ENCODE data around the gene NFIX.

The NFIX gene

DNA sequence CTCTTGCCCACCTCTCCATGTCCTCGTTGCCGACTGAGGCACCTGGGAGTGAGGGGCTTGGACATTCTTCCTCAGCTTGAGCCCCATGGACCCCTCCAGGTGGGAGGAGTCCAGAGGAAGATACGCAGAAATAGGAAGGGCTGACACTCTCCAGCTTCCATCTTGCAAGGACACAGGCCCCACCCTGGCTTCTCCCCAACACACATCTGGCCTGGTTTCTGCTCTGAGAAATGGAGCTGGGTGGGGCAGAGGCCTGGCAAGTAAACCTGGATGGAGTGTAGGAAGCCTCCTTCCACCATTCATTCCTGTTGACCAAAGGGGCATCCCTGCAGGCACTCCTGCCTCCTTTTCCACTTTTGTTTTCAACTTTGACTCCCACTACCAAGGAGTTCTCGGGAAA lies 50.5 kb downstream of the NFIX start:
- no peak for DNase-seq (ENCODE audit: low read depth in 1 of 2, low spot score in 1 of 2)
- in situ Hi-C loops (cut with HindIII; ENCODE audit: low pct_unique_long_range_greater_than_20kb, low sequenced_read_pairs): no loop called here
- no peak for TF ChIP-seq JUND (IDR thresholded peaks at IDR 0.05; ENCODE audit: low read depth)

GRCh38 chr19:13047374-13047773 lies 52.1 kb downstream of the NFIX start:
- no peak for DNase-seq (ENCODE audit: low read depth in 1 of 2, low spot score in 1 of 2)
- in situ Hi-C loops (cut with HindIII; ENCODE audit: low pct_unique_long_range_greater_than_20kb, low sequenced_read_pairs): no loop called here
- no peak for TF ChIP-seq JUND (IDR thresholded peaks at IDR 0.05; ENCODE audit: low read depth)

DNA sequence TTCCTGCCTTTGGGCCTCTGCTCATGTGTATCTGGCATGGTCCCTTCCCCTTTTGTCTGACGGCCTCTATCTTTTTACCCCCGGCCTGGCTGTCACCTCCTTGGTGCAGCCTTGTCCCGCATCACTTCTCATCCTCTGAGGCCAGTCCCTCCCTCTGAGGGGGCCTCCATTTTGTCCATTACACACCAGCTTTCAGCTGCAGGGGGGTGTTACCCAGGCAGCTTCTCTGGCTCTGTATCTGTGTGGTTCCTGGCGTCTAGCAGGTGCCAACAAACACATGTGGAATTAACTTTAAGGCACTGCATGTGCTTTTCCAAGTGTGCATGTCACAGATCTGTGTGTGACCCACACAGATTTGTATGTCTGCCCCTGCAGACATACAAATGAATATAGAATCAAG lies 55.0 kb downstream of the NFIX start:
- DNase-seq (ENCODE audit: low read depth in 1 of 2, low spot score in 1 of 2): no peak
- TF ChIP-seq JUND (IDR thresholded peaks at IDR 0.05; ENCODE audit: low read depth): no peak
- in situ Hi-C loops (cut with HindIII; ENCODE audit: low pct_unique_long_range_greater_than_20kb, low sequenced_read_pairs): no loop called here

DNA sequence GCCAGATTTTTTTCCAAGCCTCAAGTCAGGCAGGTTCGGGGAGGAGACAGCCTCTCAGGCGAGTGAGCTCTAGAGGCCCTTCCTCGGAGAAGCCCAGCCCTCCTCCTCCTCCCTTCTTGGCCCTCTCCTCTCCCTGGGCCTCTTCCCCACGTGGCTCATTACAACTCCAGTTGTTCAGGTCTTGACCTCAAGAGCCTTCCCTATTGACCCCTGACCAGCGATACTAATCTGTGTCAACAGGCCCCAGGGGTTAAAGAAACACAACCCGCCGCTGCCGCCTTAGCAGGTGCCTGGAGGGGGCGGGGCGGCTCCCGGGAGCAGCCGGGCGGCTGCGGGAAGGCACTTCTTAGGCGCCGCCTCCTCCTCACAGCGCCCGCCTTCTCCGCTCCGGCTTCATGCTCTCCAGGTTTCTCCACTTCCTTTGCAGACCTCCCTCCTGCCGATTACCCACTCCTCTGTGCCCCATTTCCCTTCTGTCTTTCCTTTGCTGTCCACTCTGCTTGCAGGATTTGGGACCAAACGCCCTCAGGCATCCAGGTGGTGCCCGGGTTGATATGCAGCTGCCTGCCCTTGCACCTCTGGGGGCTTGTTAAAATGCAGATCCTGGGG lies 56.4 kb downstream of the NFIX start:
- in situ Hi-C loops (cut with HindIII; ENCODE audit: low pct_unique_long_range_greater_than_20kb, low sequenced_read_pairs): no loop called here
- TF ChIP-seq JUND (IDR thresholded peaks at IDR 0.05; ENCODE audit: low read depth): no peak

GRCh38 chr19:13052447-13053175 lies 57.3 kb downstream of the NFIX start:
- DNase-seq (ENCODE audit: low read depth in 1 of 2, low spot score in 1 of 2): no peak
- TF ChIP-seq JUND (IDR thresholded peaks at IDR 0.05; ENCODE audit: low read depth): no peak
- in situ Hi-C loops (cut with HindIII; ENCODE audit: low pct_unique_long_range_greater_than_20kb, low sequenced_read_pairs): no loop called here

More for the DNA sequence above, 56.4 kb downstream of the NFIX start:
- DNase-seq (ENCODE audit: low read depth in 1 of 2, low spot score in 1 of 2): peak; percentile 47 to 86

- no peak for TF ChIP-seq JUND (IDR thresholded peaks at IDR 0.05; ENCODE audit: low read depth)
- in situ Hi-C loops (cut with HindIII; ENCODE audit: low pct_unique_long_range_greater_than_20kb, low sequenced_read_pairs): no loop called here
- DNase-seq (ENCODE audit: low read depth in 1 of 2, low spot score in 1 of 2): no peak
Observed at GRCh38 chr19:13053238-13053637, 58.0 kb downstream of the NFIX start.

GRCh38 chr19:13053761-13054625 lies 58.7 kb downstream of the NFIX start:
- no peak for TF ChIP-seq JUND (IDR thresholded peaks at IDR 0.05; ENCODE audit: low read depth)
- in situ Hi-C loops (cut with HindIII; ENCODE audit: low pct_unique_long_range_greater_than_20kb, low sequenced_read_pairs): no loop called here
- DNase-seq (ENCODE audit: low read depth in 1 of 2, low spot score in 1 of 2): peak; percentile 46 to 76

DNA sequence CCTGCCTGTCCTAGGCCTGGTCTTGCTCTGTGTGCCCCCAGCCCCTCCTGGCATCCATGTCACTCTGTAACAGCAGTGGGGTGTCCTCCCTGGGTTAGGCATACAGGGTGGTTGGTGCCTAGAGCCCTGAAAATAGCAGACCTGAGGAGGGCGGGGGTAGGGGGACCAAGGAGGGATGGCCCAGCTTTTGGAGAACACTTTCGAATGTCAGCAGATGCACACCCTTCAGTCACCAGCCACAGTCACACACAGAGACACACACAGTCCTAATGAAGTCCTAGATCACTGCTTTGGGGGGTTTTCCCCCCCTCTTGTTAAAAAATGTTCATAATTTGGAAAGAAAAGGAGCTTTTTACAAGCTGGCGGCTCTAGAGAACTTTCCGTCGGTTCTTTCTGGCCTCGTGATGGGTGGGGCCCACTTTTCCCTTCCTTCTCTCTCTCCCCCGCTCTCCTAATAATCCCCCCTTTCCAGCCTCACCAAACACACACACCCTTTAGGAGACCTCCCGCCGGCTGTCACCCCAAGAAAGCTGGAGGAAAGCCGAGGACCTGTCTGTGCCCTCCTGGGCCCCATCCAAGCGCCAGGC lies 59.4 kb downstream of the NFIX start:
- in situ Hi-C loops (cut with HindIII; ENCODE audit: low pct_unique_long_range_greater_than_20kb, low sequenced_read_pairs): no loop called here
- DNase-seq (ENCODE audit: low read depth in 1 of 2, low spot score in 1 of 2): no peak
- no peak for TF ChIP-seq JUND (IDR thresholded peaks at IDR 0.05; ENCODE audit: low read depth)

DNA sequence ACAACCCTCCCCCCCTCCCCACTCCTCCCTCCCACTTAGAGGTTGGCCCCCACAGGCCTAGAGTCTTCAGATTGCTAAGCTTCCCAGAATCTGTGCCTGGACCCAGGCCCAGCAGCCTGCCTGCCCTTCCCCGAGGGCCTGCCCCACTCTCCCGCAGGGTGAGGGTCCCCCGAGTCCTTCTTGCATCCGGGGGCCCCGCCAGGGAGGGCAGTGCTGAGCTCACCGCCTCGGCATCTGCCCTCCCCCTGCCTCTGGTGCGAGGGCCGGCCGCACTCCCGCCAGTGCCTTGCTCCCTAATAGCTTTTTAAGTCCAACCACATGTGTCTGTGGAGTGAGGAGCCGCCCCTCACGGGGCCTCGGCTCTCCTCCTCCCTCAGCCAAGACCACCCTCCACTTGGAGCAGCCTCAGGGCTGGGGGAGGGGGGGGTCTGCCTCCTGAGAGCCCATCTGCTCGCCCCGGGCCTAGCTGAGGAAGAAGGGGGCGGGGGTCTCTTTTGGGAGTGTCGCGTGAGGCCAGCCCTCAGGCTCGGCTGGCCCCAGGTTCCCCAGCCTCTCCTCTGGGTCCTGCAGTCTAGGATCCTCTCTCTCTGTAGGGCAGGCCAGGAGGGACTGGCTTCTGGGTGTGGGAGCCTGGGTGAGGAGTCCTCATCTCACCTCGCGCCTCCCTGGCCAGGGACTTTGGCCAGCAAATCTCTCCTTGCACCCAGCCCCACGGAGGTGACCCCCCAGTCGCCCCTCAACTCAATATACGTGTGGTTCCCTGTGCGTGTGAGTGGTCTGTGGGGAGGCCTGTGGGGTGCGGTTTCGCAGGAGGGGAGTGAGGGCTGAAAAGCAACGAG lies 60.2 kb downstream of the NFIX start:
- no peak for DNase-seq (ENCODE audit: low read depth in 1 of 2, low spot score in 1 of 2)

DNA sequence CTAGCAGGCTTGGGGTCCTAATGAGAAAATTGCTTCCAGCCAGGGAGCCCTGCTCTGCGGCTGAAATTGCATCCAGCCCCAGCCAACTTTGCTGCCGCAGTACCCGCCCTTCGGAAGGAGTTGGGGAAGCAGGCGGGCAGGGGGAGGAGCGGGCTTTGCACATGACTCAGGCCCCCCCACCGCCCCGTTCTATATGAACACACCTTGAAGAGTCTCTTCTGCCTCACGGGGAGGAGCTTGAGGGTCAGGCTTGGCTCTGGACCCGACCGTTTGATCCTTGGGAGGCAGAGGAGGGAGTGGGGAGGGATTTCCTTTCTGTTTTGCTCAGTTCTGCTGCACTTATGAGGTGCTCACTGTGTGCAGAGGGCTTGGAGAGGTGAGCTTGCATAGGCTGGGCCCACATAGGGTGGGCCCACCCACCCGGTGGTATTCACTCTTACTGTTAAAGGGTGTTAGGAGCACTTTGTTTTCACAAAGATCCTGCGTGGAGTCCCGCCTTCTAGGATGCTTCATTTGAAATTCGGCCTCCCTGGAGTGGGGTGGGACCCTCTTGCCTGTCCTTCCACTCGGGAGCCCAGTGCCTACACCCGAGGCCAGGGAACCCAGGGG lies 60.9 kb downstream of the NFIX start:
- no peak for DNase-seq (ENCODE audit: low read depth in 1 of 2, low spot score in 1 of 2)
- no peak for TF ChIP-seq JUND (IDR thresholded peaks at IDR 0.05; ENCODE audit: low read depth)
- in situ Hi-C loops (cut with HindIII; ENCODE audit: low pct_unique_long_range_greater_than_20kb, low sequenced_read_pairs): no loop called here

More for the DNA sequence above, 60.2 kb downstream of the NFIX start:
- no peak for TF ChIP-seq JUND (IDR thresholded peaks at IDR 0.05; ENCODE audit: low read depth)
- in situ Hi-C loops (cut with HindIII; ENCODE audit: low pct_unique_long_range_greater_than_20kb, low sequenced_read_pairs): no loop called here

GRCh38 chr19:13057147-13057572 lies 61.9 kb downstream of the NFIX start:
- TF ChIP-seq JUND (IDR thresholded peaks at IDR 0.05; ENCODE audit: low read depth): no peak
- DNase-seq (ENCODE audit: low read depth in 1 of 2, low spot score in 1 of 2): no peak
- in situ Hi-C loops (cut with HindIII; ENCODE audit: low pct_unique_long_range_greater_than_20kb, low sequenced_read_pairs): no loop called here
